RWPE2 (cell line): ENCODE data around the gene DDX42.

Experiments used
- ATAC-seq: fragments of 200-7000 bp; cut with Tn5 transposase; 3 replicates; pipeline ENCODE4 v1.9.1; 2021; ENCODE audit warnings: low read depth
- DNase-seq: peaks from one replicate; pipeline ENCODE4 v3.0.0-alpha.2; 2020; ENCODE audit warnings: low spot score
- H3K27ac ChIP-seq: fragments of 450-650 bp; 2 replicates; pipeline ENCODE4 v1.5.1; 2017; ENCODE audit warnings: mild to moderate bottlenecking; ENCODE audit not compliant: poor library complexity, severe bottlenecking
- H3K27me3 ChIP-seq: fragments of 250-450 bp; sonication (Bioruptor Pico); 2 replicates; pipeline ENCODE4 v1.5.1; 2021; ENCODE audit warnings: mild to moderate bottlenecking, moderate library complexity; ENCODE audit not compliant: insufficient read depth, poor library complexity, severe bottlenecking
- H3K36me3 ChIP-seq: fragments of 250-450 bp; sonication (Bioruptor Pico); 2 replicates; pipeline ENCODE4 v1.5.1; 2020; ENCODE audit warnings: low read depth, mild to moderate bottlenecking, moderate library complexity
- H3K4me1 ChIP-seq: fragments of 250-450 bp; sonication (Bioruptor Pico); 2 replicates; pipeline ENCODE4 v1.5.1; 2021; ENCODE audit warnings: mild to moderate bottlenecking, moderate library complexity; ENCODE audit not compliant: insufficient read depth, poor library complexity, severe bottlenecking
- H3K4me3 ChIP-seq: fragments of 250-450 bp; sonication (Bioruptor Pico); 2 replicates; pipeline ENCODE4 v1.5.1; 2021; ENCODE audit warnings: mild to moderate bottlenecking, moderate library complexity; ENCODE audit not compliant: severe bottlenecking
- H3K9me3 ChIP-seq: fragments of 250-450 bp; sonication (Bioruptor Pico); 2 replicates; pipeline ENCODE4 v1.5.1; 2021; ENCODE audit warnings: mild to moderate bottlenecking, moderate library complexity; ENCODE audit not compliant: severe bottlenecking
- CTCF ChIP-seq: fragments of 450-650 bp; IDR thresholded peaks from one replicate; pipeline ENCODE4 v1.5.1; 2017; ENCODE audit warnings: mild to moderate bottlenecking, moderate library complexity; ENCODE audit not compliant: poor library complexity, severe bottlenecking

Gene DDX42

GRCh38 chr17:63823659-63824331, 49.8 kb downstream of the DDX42 start:
- no peaks in the 10 kb centered on the region for H3K9me3 ChIP-seq
- H3K4me3 ChIP-seq = no peak overlapping the region
- no peak for DNase-seq
- no peak for TF ChIP-seq CTCF
- ATAC-seq = no peak
- H3K27ac ChIP-seq = no peak overlapping the region
- peaks cover 80% of the 10 kb centered on the region for H3K36me3 ChIP-seq
- peaks cover 6% of the 10 kb centered on the region for H3K4me1 ChIP-seq
- H3K27me3 ChIP-seq = no peaks in the 10 kb centered on the region

GRCh38 chr17:63824362-63824761, 50.4 kb downstream of the DDX42 start:
- H3K36me3 ChIP-seq = peaks cover 80% of the 10 kb centered on the region
- H3K27me3 ChIP-seq = no peaks in the 10 kb centered on the region
- no peak overlapping the region for H3K27ac ChIP-seq
- no peaks in the 10 kb centered on the region for H3K9me3 ChIP-seq
- ATAC-seq (no peak), DNase-seq (no peak)
- TF ChIP-seq CTCF = no peak
- peaks cover 8% of the 10 kb centered on the region for H3K4me1 ChIP-seq
- no peak overlapping the region for H3K4me3 ChIP-seq

GRCh38 chr17:63826468-63827001, 52.6 kb downstream of the DDX42 start:
- H3K9me3 ChIP-seq = no peaks in the 10 kb centered on the region
- no peak for TF ChIP-seq CTCF

GRCh38 chr17:63827002-63827800, 53.2 kb downstream of the DDX42 start, which contains the start of the genes FTSJ3 and PSMC5:
TSS of gene FTSJ3 (minus strand) at chr17:63827663. CDS start at chr17:63826902, 761 bp downstream.
TSS of gene PSMC5 (plus strand) at chr17:63827431. CDS start at chr17:63827491, 60 bp downstream.
- H3K9me3 ChIP-seq = no peaks in the 10 kb centered on the region
- H3K4me1 ChIP-seq = peaks cover 8% of the 10 kb centered on the region
- peak; percentile 53 for TF ChIP-seq CTCF
- DNase-seq (peak; percentile 97), ATAC-seq (peak; percentile 91)
- peak within 1 kb of the TSS; percentile 96 for H3K4me3 ChIP-seq
- no peaks in the 10 kb centered on the region for H3K27me3 ChIP-seq
- H3K36me3 ChIP-seq = peaks cover 82% of the 10 kb centered on the region
- peak within 1 kb of the TSS; percentile 65 for H3K27ac ChIP-seq

More at GRCh38 chr17:63826468-63827001, 52.6 kb downstream of the DDX42 start:
- no peak for DNase-seq
- peak; percentile 10 for ATAC-seq
- Histone ChIP-seq H3K4me1 (peaks cover 8% of the 10 kb centered on the region), H3K4me3 (peak overlapping the region; percentile 96), H3K27me3 (no peaks in the 10 kb centered on the region), H3K27ac (peak overlapping the region; percentile 65), H3K36me3 (peaks cover 82% of the 10 kb centered on the region)
